Measurements from ENCODE around the gene ZC2HC1C. TPM values are rescaled to one million over a fixed set of nuclear protein-coding genes. Genes with fewer than 3 reads are reported as not detected.

The ZC2HC1C gene
- total RNA-seq, 1 experiment from 2014 or later: 5.2 TPM

DNA sequence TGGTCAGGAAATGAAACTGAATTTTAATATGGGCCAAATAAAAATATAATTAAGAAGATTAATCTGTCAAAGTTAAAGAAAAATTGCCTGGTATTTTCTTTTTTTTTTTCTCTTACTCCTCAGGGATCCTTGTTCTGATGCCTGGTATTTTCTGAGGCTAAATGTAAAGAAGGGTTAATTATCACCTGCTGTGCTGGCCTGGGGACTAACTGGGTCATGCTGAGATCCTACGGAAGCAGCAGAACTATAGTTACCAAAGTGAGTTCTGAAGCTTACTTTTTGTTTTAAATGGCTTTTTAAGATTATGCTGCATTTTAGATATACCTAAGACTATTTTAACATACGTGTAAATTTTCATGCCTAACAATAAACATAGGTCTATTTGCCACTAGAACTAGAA is 23.3 kb downstream of the ZC2HC1C start:
- H3K27me3 ChIP-seq (ENCODE audit: control insufficient read depth, insufficient read depth, low read length): no peaks in the 10 kb centered on the region
- H3K4me1 ChIP-seq (ENCODE audit: control insufficient read depth, insufficient read depth, low read length): no peaks in the 10 kb centered on the region
- H3K4me3 ChIP-seq (ENCODE audit: low read depth in 2 of 2, low read length in 2 of 2): no peak overlapping the region
- TF ChIP-seq, protein P1, sequence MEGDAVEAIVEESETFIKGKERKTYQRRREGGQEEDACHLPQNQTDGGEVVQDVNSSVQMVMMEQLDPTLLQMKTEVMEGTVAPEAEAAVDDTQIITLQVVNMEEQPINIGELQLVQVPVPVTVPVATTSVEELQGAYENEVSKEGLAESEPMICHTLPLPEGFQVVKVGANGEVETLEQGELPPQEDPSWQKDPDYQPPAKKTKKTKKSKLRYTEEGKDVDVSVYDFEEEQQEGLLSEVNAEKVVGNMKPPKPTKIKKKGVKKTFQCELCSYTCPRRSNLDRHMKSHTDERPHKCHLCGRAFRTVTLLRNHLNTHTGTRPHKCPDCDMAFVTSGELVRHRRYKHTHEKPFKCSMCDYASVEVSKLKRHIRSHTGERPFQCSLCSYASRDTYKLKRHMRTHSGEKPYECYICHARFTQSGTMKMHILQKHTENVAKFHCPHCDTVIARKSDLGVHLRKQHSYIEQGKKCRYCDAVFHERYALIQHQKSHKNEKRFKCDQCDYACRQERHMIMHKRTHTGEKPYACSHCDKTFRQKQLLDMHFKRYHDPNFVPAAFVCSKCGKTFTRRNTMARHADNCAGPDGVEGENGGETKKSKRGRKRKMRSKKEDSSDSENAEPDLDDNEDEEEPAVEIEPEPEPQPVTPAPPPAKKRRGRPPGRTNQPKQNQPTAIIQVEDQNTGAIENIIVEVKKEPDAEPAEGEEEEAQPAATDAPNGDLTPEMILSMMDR (IDR thresholded peaks at IDR 0.05): no peak
- TF ChIP-seq SIN3A (IDR thresholded peaks at IDR 0.05; ENCODE audit: borderline replicate concordance, insufficient read depth, low read depth, low read length): no peak
- TF ChIP-seq POLR2AphosphoS5 (IDR thresholded peaks at IDR 0.05; ENCODE audit: low read depth, low read length): no peak
- no peak for TF ChIP-seq TCF7L2 (IDR thresholded peaks at IDR 0.05; ENCODE audit: low read depth, low read length)
- TF ChIP-seq, protein P2, sequence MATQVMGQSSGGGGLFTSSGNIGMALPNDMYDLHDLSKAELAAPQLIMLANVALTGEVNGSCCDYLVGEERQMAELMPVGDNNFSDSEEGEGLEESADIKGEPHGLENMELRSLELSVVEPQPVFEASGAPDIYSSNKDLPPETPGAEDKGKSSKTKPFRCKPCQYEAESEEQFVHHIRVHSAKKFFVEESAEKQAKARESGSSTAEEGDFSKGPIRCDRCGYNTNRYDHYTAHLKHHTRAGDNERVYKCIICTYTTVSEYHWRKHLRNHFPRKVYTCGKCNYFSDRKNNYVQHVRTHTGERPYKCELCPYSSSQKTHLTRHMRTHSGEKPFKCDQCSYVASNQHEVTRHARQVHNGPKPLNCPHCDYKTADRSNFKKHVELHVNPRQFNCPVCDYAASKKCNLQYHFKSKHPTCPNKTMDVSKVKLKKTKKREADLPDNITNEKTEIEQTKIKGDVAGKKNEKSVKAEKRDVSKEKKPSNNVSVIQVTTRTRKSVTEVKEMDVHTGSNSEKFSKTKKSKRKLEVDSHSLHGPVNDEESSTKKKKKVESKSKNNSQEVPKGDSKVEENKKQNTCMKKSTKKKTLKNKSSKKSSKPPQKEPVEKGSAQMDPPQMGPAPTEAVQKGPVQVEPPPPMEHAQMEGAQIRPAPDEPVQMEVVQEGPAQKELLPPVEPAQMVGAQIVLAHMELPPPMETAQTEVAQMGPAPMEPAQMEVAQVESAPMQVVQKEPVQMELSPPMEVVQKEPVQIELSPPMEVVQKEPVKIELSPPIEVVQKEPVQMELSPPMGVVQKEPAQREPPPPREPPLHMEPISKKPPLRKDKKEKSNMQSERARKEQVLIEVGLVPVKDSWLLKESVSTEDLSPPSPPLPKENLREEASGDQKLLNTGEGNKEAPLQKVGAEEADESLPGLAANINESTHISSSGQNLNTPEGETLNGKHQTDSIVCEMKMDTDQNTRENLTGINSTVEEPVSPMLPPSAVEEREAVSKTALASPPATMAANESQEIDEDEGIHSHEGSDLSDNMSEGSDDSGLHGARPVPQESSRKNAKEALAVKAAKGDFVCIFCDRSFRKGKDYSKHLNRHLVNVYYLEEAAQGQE (IDR thresholded peaks at IDR 0.05; ENCODE audit: insufficient read depth in 1 of 2, low read depth in 2 of 2, low read length in 1 of 2): no peak
- intact Hi-C loops (cut with micrococcal nuclease; ENCODE audit: unreplicated experiment) (no loop called here), in situ Hi-C loops (cut with HindIII; ENCODE audit: low pct_unique_long_range_greater_than_20kb, low sequenced_read_pairs) (no loop called here)
- ChIA-PET POLR2A (no interaction called here), CTCF (no interaction called here)
- H3K36me3 ChIP-seq (ENCODE audit: control insufficient read depth, insufficient read depth, low read length): peaks cover 8% of the 10 kb centered on the region
- DNase-seq (ENCODE audit: low read depth, low spot score) (no peak), ATAC-seq (no peak)
- H3K27ac ChIP-seq (ENCODE audit: low read length): no peak overlapping the region
- no TSS peak for BruUV-seq (replicated peaks)
- no peaks in the 10 kb centered on the region for H3K9me3 ChIP-seq (ENCODE audit: control insufficient read depth, insufficient read depth, low read depth, low read length)

DNA sequence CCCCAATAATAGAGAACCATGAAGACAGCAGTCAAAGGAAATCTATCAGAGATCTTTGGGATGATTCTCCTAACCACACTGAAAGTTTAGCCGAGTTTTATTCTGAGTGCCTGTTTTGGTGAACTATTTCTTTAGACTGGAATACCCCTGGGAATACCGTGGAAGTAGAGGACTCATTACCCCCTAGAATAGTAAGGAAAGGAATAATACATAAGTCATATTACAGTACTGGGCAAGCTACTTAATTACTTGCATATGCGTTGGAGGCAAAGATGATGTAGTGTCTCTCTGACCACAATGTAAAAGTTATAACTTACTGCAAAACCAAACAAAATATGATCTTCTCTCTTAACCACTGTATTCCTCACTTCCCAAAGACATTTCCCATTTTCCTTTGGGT is 25.5 kb downstream of the ZC2HC1C start:
- Histone ChIP-seq H3K4me1 (ENCODE audit: control insufficient read depth, insufficient read depth, low read length) (no peaks in the 10 kb centered on the region), H3K4me3 (ENCODE audit: low read depth in 2 of 2, low read length in 2 of 2) (no peak overlapping the region), H3K27me3 (ENCODE audit: control insufficient read depth, insufficient read depth, low read length) (no peaks in the 10 kb centered on the region), H3K9me3 (ENCODE audit: control insufficient read depth, insufficient read depth, low read depth, low read length) (no peaks in the 10 kb centered on the region), H3K36me3 (ENCODE audit: control insufficient read depth, insufficient read depth, low read length) (peaks cover 7% of the 10 kb centered on the region; the same call in 1 of the 2 replicates), H3K27ac (ENCODE audit: low read length) (no peak overlapping the region)
- no peak for ATAC-seq
- in situ Hi-C loops (cut with HindIII; ENCODE audit: low pct_unique_long_range_greater_than_20kb, low sequenced_read_pairs) (no loop called here), intact Hi-C loops (cut with micrococcal nuclease; ENCODE audit: unreplicated experiment) (no loop called here)
- DNase-seq (ENCODE audit: low read depth, low spot score): no peak
- no TSS peak for BruUV-seq (replicated peaks)
- CTCF ChIA-PET: no interaction called here
- POLR2A ChIA-PET: no interaction called here
- TF ChIP-seq TCF7L2 (IDR thresholded peaks at IDR 0.05; ENCODE audit: low read depth, low read length): no peak
- TF ChIP-seq, protein P1 (IDR thresholded peaks at IDR 0.05): no peak
- no peak for TF ChIP-seq SIN3A (IDR thresholded peaks at IDR 0.05; ENCODE audit: borderline replicate concordance, insufficient read depth, low read depth, low read length)
- TF ChIP-seq, protein P2 (IDR thresholded peaks at IDR 0.05; ENCODE audit: insufficient read depth in 1 of 2, low read depth in 2 of 2, low read length in 1 of 2): no peak
- TF ChIP-seq POLR2AphosphoS5 (IDR thresholded peaks at IDR 0.05; ENCODE audit: low read depth, low read length): no peak

All from Panc1 (cell line).